Nephron progenitor cell (in vitro differentiated cells): Measurements from ENCODE around the gene ATP1A4.
"Not testable (repeated sequence)": the region's sequence is repeated elsewhere in the genome, so short reads cannot be mapped to it uniquely, and the experiment has no call there.

Experiments
- DNase-seq: peaks from one replicate; pipeline ENCODE4 v3.0.0; 2021
- H3K27ac Mint-ChIP-seq: 2 replicates; pipeline ENCODE4 v1.8.0; 2021; ENCODE audit warnings: mild to moderate bottlenecking, moderate library complexity, mixed read lengths
- H3K27me3 Mint-ChIP-seq: 2 replicates; pipeline ENCODE4 v1.8.0; 2021; ENCODE audit warnings: mild to moderate bottlenecking, low read depth, mixed read lengths; ENCODE audit not compliant: poor library complexity
- H3K36me3 Mint-ChIP-seq: 2 replicates; pipeline ENCODE4 v1.8.0; 2021; ENCODE audit warnings: low read depth, mixed read lengths
- H3K4me1 Mint-ChIP-seq: 2 replicates; pipeline ENCODE4 v1.8.0; 2021; ENCODE audit warnings: mixed read lengths
- H3K4me3 Mint-ChIP-seq: 2 replicates; pipeline ENCODE4 v1.8.0; 2021; ENCODE audit warnings: mild to moderate bottlenecking, moderate library complexity, mixed read lengths
- H3K9me3 Mint-ChIP-seq: 2 replicates; pipeline ENCODE4 v1.8.0; 2021; ENCODE audit warnings: mild to moderate bottlenecking, moderate library complexity, mixed read lengths
- TF ChIP-seq, protein P1 (sequence below): fragments of 200-600 bp; sonication (generic); IDR thresholded peaks from 2 replicates; pipeline ENCODE4 v1.5.0; 2021; ENCODE audit warnings: antibody characterized with exemption

ATP1A4 gene

DNA sequence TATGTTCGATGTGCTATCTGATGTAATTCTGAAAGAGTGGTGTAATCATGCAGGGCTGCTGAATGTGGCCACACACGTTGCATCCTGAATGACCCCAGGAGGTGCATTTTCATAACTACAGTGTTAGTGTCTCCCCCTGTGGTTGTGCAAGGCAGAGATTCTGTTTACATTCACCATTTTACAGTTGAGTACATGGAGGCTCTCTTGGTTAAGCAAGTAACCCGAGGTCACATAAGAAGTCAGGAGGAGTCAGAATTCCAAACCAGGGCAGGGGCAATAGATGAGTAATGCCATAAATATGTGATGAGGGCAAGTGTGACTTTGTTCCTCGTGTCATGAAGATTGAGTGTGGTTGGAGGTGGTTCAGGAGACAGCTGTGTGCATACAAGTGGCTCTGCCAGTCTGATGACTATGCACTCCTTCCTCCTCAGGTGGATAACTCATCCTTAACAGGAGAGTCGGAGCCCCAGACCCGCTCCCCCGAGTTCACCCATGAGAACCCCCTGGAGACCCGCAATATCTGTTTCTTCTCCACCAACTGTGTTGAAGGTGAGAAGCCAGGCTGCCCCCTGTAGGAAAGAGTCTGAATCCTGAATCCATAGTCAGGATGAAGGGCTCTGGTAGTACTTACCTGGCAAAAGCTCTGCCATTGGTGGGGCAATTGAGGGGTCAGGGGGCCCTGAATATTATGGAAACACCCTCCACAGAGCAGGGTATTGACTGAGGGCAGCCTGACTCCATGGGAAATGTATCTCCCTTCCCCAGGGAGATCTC, 26.5 kb upstream of the ATP1A4 start:
- no peak for DNase-seq
- H3K4me1 Mint-ChIP-seq, result peaks cover 23% of the 10 kb centered on the region
- TF ChIP-seq, protein P1, sequence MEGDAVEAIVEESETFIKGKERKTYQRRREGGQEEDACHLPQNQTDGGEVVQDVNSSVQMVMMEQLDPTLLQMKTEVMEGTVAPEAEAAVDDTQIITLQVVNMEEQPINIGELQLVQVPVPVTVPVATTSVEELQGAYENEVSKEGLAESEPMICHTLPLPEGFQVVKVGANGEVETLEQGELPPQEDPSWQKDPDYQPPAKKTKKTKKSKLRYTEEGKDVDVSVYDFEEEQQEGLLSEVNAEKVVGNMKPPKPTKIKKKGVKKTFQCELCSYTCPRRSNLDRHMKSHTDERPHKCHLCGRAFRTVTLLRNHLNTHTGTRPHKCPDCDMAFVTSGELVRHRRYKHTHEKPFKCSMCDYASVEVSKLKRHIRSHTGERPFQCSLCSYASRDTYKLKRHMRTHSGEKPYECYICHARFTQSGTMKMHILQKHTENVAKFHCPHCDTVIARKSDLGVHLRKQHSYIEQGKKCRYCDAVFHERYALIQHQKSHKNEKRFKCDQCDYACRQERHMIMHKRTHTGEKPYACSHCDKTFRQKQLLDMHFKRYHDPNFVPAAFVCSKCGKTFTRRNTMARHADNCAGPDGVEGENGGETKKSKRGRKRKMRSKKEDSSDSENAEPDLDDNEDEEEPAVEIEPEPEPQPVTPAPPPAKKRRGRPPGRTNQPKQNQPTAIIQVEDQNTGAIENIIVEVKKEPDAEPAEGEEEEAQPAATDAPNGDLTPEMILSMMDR, result no peak
- H3K36me3 Mint-ChIP-seq, result peaks cover 40% of the 10 kb centered on the region
- no peak overlapping the region for H3K4me3 Mint-ChIP-seq
- H3K27me3 Mint-ChIP-seq, result no peaks in the 10 kb centered on the region
- H3K27ac Mint-ChIP-seq, result no peak overlapping the region
- no peaks in the 10 kb centered on the region for H3K9me3 Mint-ChIP-seq

DNA sequence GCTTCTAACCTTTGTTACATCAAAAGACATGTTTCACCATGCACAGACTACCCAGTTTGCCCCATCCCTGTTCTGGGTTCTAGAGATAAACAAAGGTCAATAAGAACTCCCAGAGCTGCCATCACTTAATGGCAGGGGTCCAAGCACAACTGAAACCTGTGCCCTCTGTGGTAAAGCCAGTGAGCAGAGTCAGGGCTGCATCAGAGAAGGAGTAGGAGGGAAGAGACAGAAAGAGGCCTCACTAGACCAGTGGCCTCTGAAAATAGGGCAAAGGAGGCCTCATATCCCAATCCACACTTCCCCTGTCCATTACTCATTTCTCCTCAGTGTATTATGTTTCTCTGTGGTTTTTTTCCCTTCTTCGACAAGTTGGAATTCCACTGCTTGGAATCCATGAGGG, 25.7 kb upstream of the ATP1A4 start:
- H3K4me3 Mint-ChIP-seq, result no peak overlapping the region

DNA sequence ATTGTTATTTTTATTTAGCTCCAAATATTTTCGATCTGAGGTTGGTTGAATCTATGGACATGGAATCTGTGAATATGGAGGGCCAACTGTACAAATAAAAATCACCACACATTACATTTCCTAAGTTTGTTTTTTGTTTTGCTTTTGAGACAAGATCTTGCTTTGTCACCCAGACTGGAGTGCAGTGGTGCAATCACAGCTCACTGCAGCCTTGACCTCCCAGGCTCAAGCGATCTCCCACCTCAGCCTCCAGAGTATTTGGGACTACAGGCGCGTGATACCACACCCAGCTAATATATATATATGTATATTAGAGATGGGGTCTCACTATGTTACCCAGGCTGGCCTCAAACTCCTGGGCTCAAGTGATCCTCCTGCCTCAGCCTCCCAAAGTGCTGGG, 25.1 kb upstream of the ATP1A4 start:
- not testable (repeated sequence) for H3K9me3 Mint-ChIP-seq, H3K27me3 Mint-ChIP-seq, H3K4me3 Mint-ChIP-seq, DNase-seq, H3K27ac Mint-ChIP-seq
- H3K4me1 Mint-ChIP-seq, result peaks cover 21% of the 10 kb centered on the region
- peaks cover 48% of the 10 kb centered on the region for H3K36me3 Mint-ChIP-seq

More for the DNA sequence above, 25.7 kb upstream of the ATP1A4 start:
- Mint-ChIP-seq H3K36me3 (peaks cover 45% of the 10 kb centered on the region), H3K4me1 (peaks cover 18% of the 10 kb centered on the region), H3K27me3 (no peaks in the 10 kb centered on the region), H3K9me3 (no peaks in the 10 kb centered on the region), H3K27ac (no peak overlapping the region)
- no peak for DNase-seq
- TF ChIP-seq, protein P1, result no peak

DNA sequence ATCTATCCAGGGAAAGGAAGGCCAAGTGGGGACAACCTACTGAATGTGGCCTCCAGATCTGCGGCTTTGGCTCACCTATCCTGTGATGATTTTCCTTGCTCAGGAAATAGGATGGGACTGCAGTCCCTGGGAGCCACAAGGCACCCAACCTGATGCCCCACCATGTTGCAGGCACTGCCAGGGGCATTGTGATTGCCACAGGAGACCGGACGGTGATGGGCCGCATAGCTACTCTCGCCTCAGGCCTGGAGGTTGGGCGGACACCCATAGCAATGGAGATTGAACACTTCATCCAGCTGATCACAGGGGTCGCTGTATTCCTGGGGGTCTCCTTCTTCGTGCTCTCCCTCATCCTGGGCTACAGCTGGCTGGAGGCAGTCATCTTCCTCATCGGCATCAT, 24.0 kb upstream of the ATP1A4 start:
- DNase-seq, result no peak
- Mint-ChIP-seq H3K4me1 (peaks cover 21% of the 10 kb centered on the region), H3K36me3 (peaks cover 43% of the 10 kb centered on the region), H3K4me3 (no peak overlapping the region), H3K9me3 (no peaks in the 10 kb centered on the region), H3K27me3 (no peaks in the 10 kb centered on the region), H3K27ac (no peak overlapping the region)
- TF ChIP-seq, protein P1, result no peak

DNA sequence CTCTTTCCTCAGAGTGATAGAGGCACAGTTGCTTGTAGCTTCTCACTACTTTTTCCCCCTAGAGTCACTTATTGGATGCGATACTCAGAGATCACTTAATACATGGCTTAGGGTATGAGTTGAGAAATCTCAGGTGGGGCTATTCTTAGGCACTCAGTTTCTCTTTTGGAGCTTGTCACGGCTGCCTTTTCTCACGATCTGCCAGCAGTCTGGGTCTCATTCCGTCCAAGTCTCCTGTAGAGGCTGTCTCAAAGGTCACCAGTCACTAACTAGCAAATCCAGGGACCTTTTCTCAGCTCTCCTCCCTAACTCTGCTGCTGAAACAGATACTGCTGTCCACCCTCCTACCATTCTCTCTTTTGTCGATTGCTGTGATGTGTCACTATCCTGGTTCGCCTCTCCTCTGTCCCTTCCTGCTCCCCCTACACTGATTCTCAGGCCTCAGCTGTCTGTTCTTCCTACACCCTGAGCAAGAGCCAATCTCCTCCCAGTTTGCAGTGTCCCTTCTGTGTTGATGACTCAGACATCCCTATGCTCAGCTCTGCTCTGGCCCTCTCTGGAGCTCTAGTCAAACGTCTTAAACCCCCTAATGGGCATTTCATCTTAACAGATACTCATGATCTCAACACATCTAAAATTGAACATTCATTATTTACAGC, 23.4 kb upstream of the ATP1A4 start:
- H3K4me3 Mint-ChIP-seq, result no peak overlapping the region
- peak overlapping the region; percentile 77 for H3K27ac Mint-ChIP-seq
- TF ChIP-seq, protein P1, result no peak
- DNase-seq, result no peak
- H3K27me3 Mint-ChIP-seq, result peaks cover under 1% of the 10 kb centered on the region
- peaks cover 21% of the 10 kb centered on the region for H3K4me1 Mint-ChIP-seq
- peaks cover 43% of the 10 kb centered on the region for H3K36me3 Mint-ChIP-seq
- no peaks in the 10 kb centered on the region for H3K9me3 Mint-ChIP-seq

DNA sequence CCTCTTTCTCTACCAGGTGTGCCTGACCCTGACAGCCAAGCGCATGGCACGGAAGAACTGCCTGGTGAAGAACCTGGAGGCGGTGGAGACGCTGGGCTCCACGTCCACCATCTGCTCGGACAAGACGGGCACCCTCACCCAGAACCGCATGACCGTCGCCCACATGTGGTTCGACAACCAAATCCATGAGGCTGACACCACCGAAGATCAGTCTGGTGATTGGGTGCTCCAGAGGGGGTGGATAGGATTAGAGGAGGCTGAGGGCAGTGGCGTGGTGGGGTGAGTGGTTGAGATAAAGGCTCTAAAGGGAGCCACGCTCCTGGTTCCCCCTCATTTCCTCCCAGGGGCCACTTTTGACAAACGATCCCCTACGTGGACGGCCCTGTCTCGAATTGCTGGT, 22.8 kb upstream of the ATP1A4 start:
- DNase-seq, result no peak
- H3K27ac Mint-ChIP-seq, result no peak overlapping the region
- H3K4me1 Mint-ChIP-seq, result peaks cover 21% of the 10 kb centered on the region
- H3K36me3 Mint-ChIP-seq, result peaks cover 38% of the 10 kb centered on the region
- TF ChIP-seq, protein P1, result no peak
- H3K27me3 Mint-ChIP-seq, result peaks cover 6% of the 10 kb centered on the region
- no peak overlapping the region for H3K4me3 Mint-ChIP-seq
- H3K9me3 Mint-ChIP-seq, result no peaks in the 10 kb centered on the region
